T-cell (primary cell): ENCODE results near the gene IPO8. TPM values are rescaled to one million over a fixed set of nuclear protein-coding genes. Genes with fewer than 3 reads are reported as not detected.
"Not testable (repeated sequence)": the region's sequence is repeated elsewhere in the genome, so short reads cannot be mapped to it uniquely, and the experiment has no call there.

Experiments
- ATAC-seq, 4 experiments: fragments of 200-7000 bp in 3 of 4; fragments of 150-1000 bp in 1 of 4; cut with Tn5 transposase; replicated peaks in 1 of 4; 1 replicate in 3 of 4; 2 replicates in 1 of 4; pipeline ENCODE4 v1.10.0; 2021; ENCODE audit warnings: moderate library complexity in 3 of 4, mild to moderate bottlenecking in 2 of 4, moderate number of reproducible peaks in 1 of 4
- CTCF ChIA-PET, 2 donors: fragments of 300-600 bp; sonication (Branson Sonifier 250); formaldehyde crosslinking; loops; one replicate each; lab custom pipeline; 2022; ENCODE audit warnings: antibody characterized with exemption in 2 of 2; lab: Charles Lee
- POLR2A ChIA-PET, 2 donors: fragments of 300-600 bp; sonication (Branson Sonifier 250); formaldehyde crosslinking; loops; one replicate each; lab custom pipeline; 2022; ENCODE audit warnings: antibody characterized with exemption in 2 of 2; lab: Charles Lee
- DNase-seq, 35 experiments: peaks; one replicate each; pipeline versions ENCODE4 v3.0.0 to v3.0.0-alpha.2; 2013 to 2023
- H3K27ac ChIP-seq: one replicate; pipeline ENCODE4 v1.5.1; 2013; ENCODE audit warnings: low read length
- H3K27me3 ChIP-seq, 2 experiments: replicated peaks in 1 of 2; 1 replicate in 1 of 2; 2 replicates in 1 of 2; pipeline versions ENCODE4 v1.6.1 to v1.7.0; 2013; ENCODE audit warnings: low read length in 1 of 2, mixed read lengths in 1 of 2; ENCODE audit not compliant: control insufficient read depth in 2 of 2, insufficient read depth in 2 of 2; ENCODE audit errors: extremely low read depth in 1 of 2
- H3K36me3 ChIP-seq, 2 donors: 1 replicate in 1 of 2; 2 replicates in 1 of 2; pipeline versions ENCODE4 v1.6.1 to v1.7.0; 2013; ENCODE audit warnings: low read length in 1 of 2; ENCODE audit not compliant: control insufficient read depth in 2 of 2, insufficient read depth in 1 of 2; ENCODE audit errors: extremely low read depth in 1 of 2
- H3K4me1 ChIP-seq, 2 experiments: 1 replicate in 1 of 2; 2 replicates in 1 of 2; pipeline versions ENCODE4 v1.6.1 to v1.7.0; 2013; ENCODE audit warnings: low read length in 2 of 2, mixed read lengths in 1 of 2; ENCODE audit not compliant: insufficient read depth in 2 of 2, control insufficient read depth in 1 of 2; ENCODE audit errors: extremely low read depth in 1 of 2
- H3K4me3 ChIP-seq, 2 donors: 1 replicate in 1 of 2; 2 replicates in 1 of 2; pipeline versions ENCODE4 v1.5.1 to v1.7.0; 2013; ENCODE audit warnings: mild to moderate bottlenecking in 2 of 2, low read length in 1 of 2, moderate library complexity in 1 of 2; ENCODE audit not compliant: control insufficient read depth in 1 of 2; ENCODE audit errors: extremely low read depth in 1 of 2
- H3K9me3 ChIP-seq: 2 replicates; pipeline ENCODE4 v1.7.0; 2013
- H3K27ac Mint-ChIP-seq, 2 donors: one replicate each; pipeline ENCODE4 v1.8.0; 2020 to 2021; ENCODE audit warnings: mild to moderate bottlenecking in 2 of 2, mixed read lengths in 2 of 2
- H3K27me3 Mint-ChIP-seq, 2 donors: one replicate each; pipeline ENCODE4 v1.8.0; 2021 to 2022; ENCODE audit warnings: mixed read lengths in 2 of 2
- H3K36me3 Mint-ChIP-seq: one replicate; pipeline ENCODE4 v1.8.0; 2021; ENCODE audit warnings: mixed read lengths
- H3K4me1 Mint-ChIP-seq, 3 donors: one replicate each; pipeline ENCODE4 v1.8.0; 2020 to 2022; ENCODE audit warnings: mixed read lengths in 3 of 3, mild to moderate bottlenecking in 1 of 3
- H3K4me3 Mint-ChIP-seq, 3 donors: one replicate each; pipeline ENCODE4 v1.8.0; 2020 to 2022; ENCODE audit warnings: mild to moderate bottlenecking in 3 of 3, mixed read lengths in 3 of 3, moderate library complexity in 3 of 3
- H3K9me3 Mint-ChIP-seq, 3 donors: one replicate each; pipeline ENCODE4 v1.8.0; 2020 to 2022; ENCODE audit warnings: mixed read lengths in 3 of 3
- WGBS: methylation state at CpG from one replicate; pipeline ENCODE4 v1.1.5; 2013; ENCODE audit warnings: missing lambda C conversion rate; ENCODE audit not compliant: insufficient coverage; 5-methylcytosine and 5-hydroxymethylcytosine counted together
- total RNA-seq, 35 experiments: library from RNA in 6 of 35; stranded (reverse) in 6 of 35; fragments of 120-200 nt in 1 of 35; gene quantifications; one replicate each; pipeline versions ENCODE4 v1.2.1 to v1.2.4 and lab custom pipeline; 2013 to 2026

IPO8 gene
- total RNA-seq, 5 donors from 2014 or later (not counting 1 experiment from before 2014, with no cell fraction given), result 29.9 to 54.9 (median 45.1) TPM

DNA sequence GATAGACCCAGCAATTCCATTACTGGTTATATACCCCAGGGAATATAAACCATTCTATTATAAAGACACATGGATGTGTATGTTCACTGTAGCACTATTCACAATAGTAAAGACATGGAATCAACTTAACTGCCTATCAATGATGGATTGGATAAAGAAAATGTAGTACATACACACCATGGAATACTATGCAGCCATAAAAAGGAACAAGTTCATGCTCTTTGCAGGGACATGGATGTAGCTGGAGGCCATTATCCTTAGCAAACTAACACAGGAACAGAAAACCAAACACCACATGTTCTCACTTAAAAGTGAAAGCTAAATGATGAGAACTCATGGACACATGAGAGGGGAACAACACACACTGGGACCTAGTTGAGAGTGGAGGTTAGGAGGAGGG is 85.8 kb downstream of the IPO8 start:
- H3K4me3 Mint-ChIP-seq, H3K36me3 ChIP-seq, H3K27ac Mint-ChIP-seq, ATAC-seq, H3K27ac ChIP-seq, H3K4me1 Mint-ChIP-seq, H3K36me3 Mint-ChIP-seq, H3K4me1 ChIP-seq, POLR2A ChIA-PET, H3K27me3 ChIP-seq, H3K4me3 ChIP-seq, DNase-seq, H3K9me3 ChIP-seq: not testable (repeated sequence)
- peaks cover 6 to 16% (median 11%) of the 10 kb centered on the region in 3 donors for H3K9me3 Mint-ChIP-seq
- peaks cover 5 to 23% of the 10 kb centered on the region in 2 donors for H3K27me3 Mint-ChIP-seq
- CTCF ChIA-PET, result interaction anchor here in 1 of 2 donors (0.7 kb wide), 1 partner anchor 169 kb away, joined by 3 read pairs; no protein-coding TSS in a partner anchor

DNA sequence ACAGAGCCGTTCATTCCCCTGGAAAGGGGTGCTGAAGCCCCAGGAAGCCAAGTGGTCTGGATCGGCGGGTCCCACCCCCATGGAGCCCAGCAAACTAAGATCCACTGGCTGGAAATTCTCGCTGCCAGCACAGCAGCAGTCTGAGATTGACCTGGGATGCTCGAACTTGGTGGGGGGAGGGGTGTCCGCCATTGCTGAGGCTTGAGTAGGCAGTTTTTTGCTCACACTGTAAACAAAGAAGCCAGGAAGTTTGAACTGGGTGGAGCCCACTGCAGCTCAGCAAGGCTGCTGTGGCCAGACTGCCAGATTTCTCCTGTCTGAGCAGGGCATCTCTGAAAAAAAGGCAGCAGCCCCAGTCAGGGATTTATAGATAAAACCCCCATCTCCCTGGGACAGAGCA is 91.4 kb downstream of the IPO8 start:
- H3K4me3 ChIP-seq, DNase-seq, H3K27ac ChIP-seq, ATAC-seq, CTCF ChIA-PET, H3K36me3 ChIP-seq, H3K36me3 Mint-ChIP-seq, H3K27ac Mint-ChIP-seq, H3K4me1 ChIP-seq, H3K4me1 Mint-ChIP-seq, H3K4me3 Mint-ChIP-seq, POLR2A ChIA-PET, H3K9me3 ChIP-seq: not testable (repeated sequence)
- Mint-ChIP-seq H3K27me3 (peaks cover 9 to 16% of the 10 kb centered on the region in 2 donors), H3K9me3 (peaks cover 12 to 32% (median 21%) of the 10 kb centered on the region in 3 donors)
- WGBS, result 58% methylated on average over 3 of the region's 6 CpGs
- peaks cover 0 to 23% of the 10 kb centered on the region in 2 experiments for H3K27me3 ChIP-seq

DNA sequence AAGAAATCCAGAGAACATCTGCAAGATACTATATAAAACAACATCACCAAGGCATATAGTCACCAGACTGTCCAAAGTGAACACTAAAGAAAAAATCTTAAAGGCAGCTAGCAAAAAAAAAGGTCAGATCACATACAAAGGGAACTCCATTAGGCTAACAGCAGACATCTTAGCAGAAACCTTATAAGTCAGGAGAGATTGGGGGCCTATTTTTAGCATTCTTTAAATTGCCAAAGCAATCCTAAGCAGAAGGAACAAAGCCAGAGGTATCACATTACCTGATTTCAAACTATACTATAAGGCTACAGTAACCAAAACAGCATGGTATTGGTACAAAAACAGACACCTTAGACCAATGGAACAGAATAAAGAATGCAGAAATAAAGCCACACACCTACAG is 92.5 kb downstream of the IPO8 start:
- ChIA-PET CTCF (interaction anchor here in 1 of 2 donors (0.7 kb wide), 1 partner anchor 229 kb away, joined by 3 read pairs; no protein-coding TSS in a partner anchor), POLR2A (no interaction called here)
- H3K9me3 ChIP-seq, result no peaks in the 10 kb centered on the region
- H3K4me1 Mint-ChIP-seq, result no peaks in the 10 kb centered on the region
- H3K4me1 ChIP-seq, result no peaks in the 10 kb centered on the region
- peaks cover 9 to 13% of the 10 kb centered on the region in 2 donors for H3K27me3 Mint-ChIP-seq
- H3K36me3 ChIP-seq, result no peaks in the 10 kb centered on the region
- no peak overlapping the region for H3K4me3 Mint-ChIP-seq
- no peak overlapping the region for H3K4me3 ChIP-seq
- no peak overlapping the region for H3K27ac ChIP-seq
- ATAC-seq (no peak), DNase-seq (no peak)
- peaks cover 0 to 23% of the 10 kb centered on the region in 2 experiments for H3K27me3 ChIP-seq
- H3K27ac Mint-ChIP-seq, result no peak overlapping the region
- peaks cover 9 to 20% (median 17%) of the 10 kb centered on the region in 3 donors for H3K9me3 Mint-ChIP-seq
- H3K36me3 Mint-ChIP-seq, result peaks cover 6% of the 10 kb centered on the region

DNA sequence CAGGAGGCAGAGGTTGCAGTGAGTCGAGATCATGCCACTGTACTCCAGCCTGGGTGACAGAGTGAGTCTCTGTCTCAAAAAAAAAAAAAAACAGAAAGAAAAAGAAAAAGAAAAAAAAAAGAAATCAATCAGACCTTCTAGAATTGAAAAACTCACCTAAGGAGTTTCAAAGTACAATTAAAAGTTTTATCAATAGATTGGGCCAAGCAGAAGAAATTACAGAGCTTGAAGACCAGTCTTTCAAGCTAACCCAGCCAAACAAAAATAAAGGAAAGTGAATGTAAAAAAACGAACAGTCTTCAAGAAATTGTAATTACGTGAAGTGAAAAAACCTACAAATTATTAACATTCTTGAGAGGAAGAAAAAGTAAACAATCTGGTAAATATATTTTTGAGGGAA is 93.0 kb downstream of the IPO8 start:
- no peak for ATAC-seq
- no peak overlapping the region for H3K27ac ChIP-seq
- peaks cover 5% of the 10 kb centered on the region for H3K36me3 Mint-ChIP-seq
- peaks cover 8 to 13% of the 10 kb centered on the region in 2 donors for H3K27me3 Mint-ChIP-seq
- ChIA-PET CTCF (interaction anchor here in 1 of 2 donors (0.7 kb wide), 1 partner anchor 229 kb away, joined by 3 read pairs; no protein-coding TSS in a partner anchor), POLR2A (no interaction called here)
- no peaks in the 10 kb centered on the region for H3K36me3 ChIP-seq
- no peak overlapping the region for H3K4me3 ChIP-seq
- H3K4me1 ChIP-seq, result no peaks in the 10 kb centered on the region
- peaks cover 9 to 19% (median 14%) of the 10 kb centered on the region in 3 donors for H3K9me3 Mint-ChIP-seq
- H3K4me1 Mint-ChIP-seq, result no peaks in the 10 kb centered on the region
- peaks cover 0 to 23% of the 10 kb centered on the region in 2 experiments for H3K27me3 ChIP-seq
- no peak for DNase-seq
- WGBS, result no CpG with 5 or more reads among the region's 3 CpGs
- H3K27ac Mint-ChIP-seq, result no peak overlapping the region
- H3K9me3 ChIP-seq, result no peaks in the 10 kb centered on the region
- H3K4me3 Mint-ChIP-seq, result no peak overlapping the region

DNA sequence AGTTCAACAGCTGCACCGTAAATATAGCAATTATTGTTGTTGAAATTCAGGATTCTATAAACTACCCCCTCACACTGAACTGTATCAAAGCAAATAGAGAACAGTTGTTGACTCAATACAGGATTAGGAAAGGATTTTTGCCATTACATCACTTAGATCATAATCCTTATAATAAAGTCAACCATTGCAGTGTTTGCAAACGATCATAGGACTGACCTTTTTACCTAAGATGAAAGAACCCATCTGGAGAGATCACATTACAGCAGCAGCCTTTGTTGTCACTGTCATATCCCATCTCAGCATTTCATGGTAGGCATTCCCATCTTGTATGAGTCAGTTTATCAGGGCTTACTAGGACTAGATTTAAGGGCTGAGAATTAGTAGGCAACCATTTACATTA is 96.1 kb downstream of the IPO8 start:
- no peaks in the 10 kb centered on the region for H3K4me1 Mint-ChIP-seq
- H3K9me3 Mint-ChIP-seq, result peaks cover 9 to 19% (median 15%) of the 10 kb centered on the region in 3 donors
- ATAC-seq (no peak), DNase-seq (no peak)
- Histone ChIP-seq H3K27ac (no peak overlapping the region), H3K4me3 (no peak overlapping the region), H3K4me1 (no peaks in the 10 kb centered on the region), H3K36me3 (no peaks in the 10 kb centered on the region), H3K27me3 (peaks cover 0 to 20% of the 10 kb centered on the region in 2 experiments), H3K9me3 (no peaks in the 10 kb centered on the region)
- H3K36me3 Mint-ChIP-seq, result no peaks in the 10 kb centered on the region
- ChIA-PET CTCF (no interaction called here), POLR2A (interaction anchor here in 1 of 2 donors (0.7 kb wide), 1 partner anchor 40 kb away, joined by 3 read pairs; no protein-coding TSS in a partner anchor)
- peaks cover 1 to 4% of the 10 kb centered on the region in 2 donors for H3K27me3 Mint-ChIP-seq
- no CpG with 5 or more reads among the region's 2 CpGs for WGBS
- no peak overlapping the region for H3K4me3 Mint-ChIP-seq
- no peak overlapping the region for H3K27ac Mint-ChIP-seq

DNA sequence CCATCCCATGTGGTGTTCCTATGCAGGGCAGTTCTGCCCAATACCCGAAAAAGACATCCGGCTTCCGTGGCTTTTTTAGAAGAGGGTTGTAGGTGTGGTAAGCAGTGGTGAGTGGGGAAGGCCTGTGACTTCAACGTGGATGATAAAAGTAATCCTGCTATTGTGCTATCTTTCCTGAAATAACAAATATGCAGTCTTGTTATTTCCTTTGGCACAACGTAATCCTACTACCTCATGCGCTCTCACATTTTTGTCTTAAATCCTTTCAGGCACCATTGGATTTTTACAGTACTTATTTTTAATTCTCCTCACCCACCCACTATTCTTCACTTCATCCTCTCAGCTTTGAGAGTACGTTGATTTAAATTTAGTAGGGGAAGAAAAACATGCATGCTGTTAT is 96.8 kb downstream of the IPO8 start:
- Histone ChIP-seq H3K4me3 (no peak overlapping the region), H3K27me3 (peaks cover 0 to 13% of the 10 kb centered on the region in 2 experiments), H3K27ac (no peak overlapping the region), H3K4me1 (no peaks in the 10 kb centered on the region), H3K36me3 (no peaks in the 10 kb centered on the region), H3K9me3 (no peaks in the 10 kb centered on the region)
- ChIA-PET CTCF (no interaction called here), POLR2A (no interaction called here)
- 95% methylated on average over 2 of the region's 7 CpGs for WGBS
- ATAC-seq (no peak), DNase-seq (no peak)
- Mint-ChIP-seq H3K4me3 (no peak overlapping the region), H3K27me3 (peaks cover 1 to 4% of the 10 kb centered on the region in 2 donors), H3K36me3 (no peaks in the 10 kb centered on the region), H3K4me1 (no peaks in the 10 kb centered on the region), H3K27ac (no peak overlapping the region), H3K9me3 (peaks cover 9 to 19% (median 15%) of the 10 kb centered on the region in 3 donors)
